Measurements from ENCODE around the gene AHCYL2. TPM values are rescaled to one million over a fixed set of nuclear protein-coding genes. Genes with fewer than 3 reads are reported as not detected.

The AHCYL2 gene
- polyA plus RNA-seq, 3 donors, result 10.7 to 14.6 (median 12.1) TPM

- Mint-ChIP-seq H3K4me1 (peaks cover 9% of the 10 kb centered on the region), H3K9me3 (no peaks in the 10 kb centered on the region), H3K27ac (peak overlapping the region in 1 of 7 donors; percentile 16), H3K27me3 (ENCODE audit: low read depth in 3 of 3) (peaks cover 0 to 2% (median 0%) of the 10 kb centered on the region in 3 donors), H3K4me3 (no peak overlapping the region), H3K36me3 (peaks cover 11 to 14% of the 10 kb centered on the region in 2 donors)
- intact Hi-C loops (cut with micrococcal nuclease), result no loop called here
- Histone ChIP-seq H3K4me2 (replicated peaks; ENCODE audit: extremely low read depth, low read length, poor library complexity, severe bottlenecking) (no peak overlapping the region), H3K4me1 (ENCODE audit: control insufficient read depth in 1 of 2, insufficient read depth in 2 of 2, low read length in 2 of 2) (no peaks in the 10 kb centered on the region), H3K4me3 (replicated peaks in 1 of 3; ENCODE audit: low read depth in 2 of 3, low read length in 3 of 3) (no peak overlapping the region), H3K27me3 (ENCODE audit: control insufficient read depth in 2 of 2, insufficient read depth in 2 of 2, low read length in 2 of 2) (no peaks in the 10 kb centered on the region), H3K36me3 (replicated peaks in 1 of 2; ENCODE audit: control insufficient read depth in 1 of 2, insufficient read depth in 2 of 2, low read length in 2 of 2) (no peaks in the 10 kb centered on the region), H3K79me2 (ENCODE audit: insufficient read depth, low read length) (no peaks in the 10 kb centered on the region), H3K9me3 (replicated peaks in 1 of 2; ENCODE audit: control insufficient read depth in 1 of 2, insufficient read depth in 1 of 2, low read length in 2 of 2) (no peaks in the 10 kb centered on the region), H2AFZ (ENCODE audit: insufficient read depth, low read depth, low read length, poor library complexity, severe bottlenecking) (no peak overlapping the region), H3K27ac (ENCODE audit: low read depth in 1 of 2, low read length in 2 of 2) (no peak overlapping the region), H3K9ac (ENCODE audit: insufficient read depth, low read length, poor library complexity, severe bottlenecking) (no peak overlapping the region), H4K20me1 (ENCODE audit: insufficient read depth, low read length) (no peaks in the 10 kb centered on the region)
- no CpG with 5 or more reads among the region's 3 CpGs for WGBS (ENCODE audit: insufficient coverage)
- DNase-seq, result peak; percentile 15 to 40 (median 34)
- TF ChIP-seq, protein P1, sequence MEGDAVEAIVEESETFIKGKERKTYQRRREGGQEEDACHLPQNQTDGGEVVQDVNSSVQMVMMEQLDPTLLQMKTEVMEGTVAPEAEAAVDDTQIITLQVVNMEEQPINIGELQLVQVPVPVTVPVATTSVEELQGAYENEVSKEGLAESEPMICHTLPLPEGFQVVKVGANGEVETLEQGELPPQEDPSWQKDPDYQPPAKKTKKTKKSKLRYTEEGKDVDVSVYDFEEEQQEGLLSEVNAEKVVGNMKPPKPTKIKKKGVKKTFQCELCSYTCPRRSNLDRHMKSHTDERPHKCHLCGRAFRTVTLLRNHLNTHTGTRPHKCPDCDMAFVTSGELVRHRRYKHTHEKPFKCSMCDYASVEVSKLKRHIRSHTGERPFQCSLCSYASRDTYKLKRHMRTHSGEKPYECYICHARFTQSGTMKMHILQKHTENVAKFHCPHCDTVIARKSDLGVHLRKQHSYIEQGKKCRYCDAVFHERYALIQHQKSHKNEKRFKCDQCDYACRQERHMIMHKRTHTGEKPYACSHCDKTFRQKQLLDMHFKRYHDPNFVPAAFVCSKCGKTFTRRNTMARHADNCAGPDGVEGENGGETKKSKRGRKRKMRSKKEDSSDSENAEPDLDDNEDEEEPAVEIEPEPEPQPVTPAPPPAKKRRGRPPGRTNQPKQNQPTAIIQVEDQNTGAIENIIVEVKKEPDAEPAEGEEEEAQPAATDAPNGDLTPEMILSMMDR (IDR thresholded peaks at IDR 0.05), result peak; percentile 75
Observed at GRCh38 chr7:129343099-129343700, 118.4 kb downstream of the AHCYL2 start.

DNA sequence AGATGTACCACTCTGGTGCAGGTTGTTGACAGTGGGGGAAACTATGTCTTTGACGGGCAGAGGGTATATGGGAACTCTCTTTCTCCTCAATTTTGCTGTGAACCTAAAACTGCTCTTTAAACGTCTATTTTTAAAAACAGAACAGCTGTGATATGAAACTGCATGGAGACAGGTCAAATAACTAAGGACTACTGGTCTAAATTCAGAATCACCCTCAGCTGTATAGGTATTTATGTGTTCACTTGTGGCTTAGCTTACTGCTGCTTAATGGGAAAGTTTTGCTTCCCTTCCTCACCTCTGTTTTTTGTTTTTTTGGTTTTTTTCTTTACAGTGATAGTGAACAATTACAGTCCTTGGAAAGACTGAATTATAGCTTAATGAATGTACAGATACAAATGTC is 122.5 kb downstream of the AHCYL2 start:
- Mint-ChIP-seq H3K27ac (no peak overlapping the region), H3K9me3 (no peaks in the 10 kb centered on the region), H3K36me3 (peaks cover 4 to 8% of the 10 kb centered on the region in 2 donors), H3K27me3 (ENCODE audit: low read depth in 3 of 3) (peaks cover 0 to 2% (median 0%) of the 10 kb centered on the region in 3 donors), H3K4me1 (no peaks in the 10 kb centered on the region), H3K4me3 (no peak overlapping the region)
- no peak overlapping the region for H3K4me2 ChIP-seq (replicated peaks; ENCODE audit: extremely low read depth, low read length, poor library complexity, severe bottlenecking)
- no peaks in the 10 kb centered on the region for H4K20me1 ChIP-seq (ENCODE audit: insufficient read depth, low read length)
- H3K4me1 ChIP-seq (ENCODE audit: control insufficient read depth in 1 of 2, insufficient read depth in 2 of 2, low read length in 2 of 2), result no peaks in the 10 kb centered on the region
- no peak overlapping the region for H2AFZ ChIP-seq (ENCODE audit: insufficient read depth, low read depth, low read length, poor library complexity, severe bottlenecking)
- H3K79me2 ChIP-seq (ENCODE audit: insufficient read depth, low read length), result no peaks in the 10 kb centered on the region
- H3K9ac ChIP-seq (ENCODE audit: insufficient read depth, low read length, poor library complexity, severe bottlenecking), result no peak overlapping the region
- H3K4me3 ChIP-seq (replicated peaks in 1 of 3; ENCODE audit: low read depth in 2 of 3, low read length in 3 of 3), result no peak overlapping the region
- no peak for DNase-seq
- H3K36me3 ChIP-seq (replicated peaks in 1 of 2; ENCODE audit: control insufficient read depth in 1 of 2, insufficient read depth in 2 of 2, low read length in 2 of 2), result no peaks in the 10 kb centered on the region
- intact Hi-C loops (cut with micrococcal nuclease), result no loop called here
- H3K9me3 ChIP-seq (replicated peaks in 1 of 2; ENCODE audit: control insufficient read depth in 1 of 2, insufficient read depth in 1 of 2, low read length in 2 of 2), result no peaks in the 10 kb centered on the region
- H3K27me3 ChIP-seq (ENCODE audit: control insufficient read depth in 2 of 2, insufficient read depth in 2 of 2, low read length in 2 of 2), result no peaks in the 10 kb centered on the region
- no peak overlapping the region for H3K27ac ChIP-seq (ENCODE audit: low read depth in 1 of 2, low read length in 2 of 2)
- TF ChIP-seq, protein P1 (IDR thresholded peaks at IDR 0.05), result no peak
- no CpG with 5 or more reads among the region's 2 CpGs for WGBS (ENCODE audit: insufficient coverage)
